Neural crest cell (in vitro differentiated cells): Measurements from ENCODE around the gene B3GAT3. TPM values are rescaled to one million over a fixed set of nuclear protein-coding genes. Genes with fewer than 3 reads are reported as not detected.
"Not testable (repeated sequence)": the region's sequence is repeated elsewhere in the genome, so short reads cannot be mapped to it uniquely, and the experiment has no call there.

Experiments
- DNase-seq: peaks from one replicate; pipeline ENCODE4 v3.0.0; 2021; ENCODE audit warnings: low read depth, mixed read lengths, low spot score
- H3K27ac Mint-ChIP-seq: one replicate; pipeline ENCODE4 v1.8.0; 2021; ENCODE audit warnings: mild to moderate bottlenecking, mixed read lengths; ENCODE audit not compliant: unreplicated experiment
- H3K27me3 Mint-ChIP-seq: 2 replicates; pipeline ENCODE4 v1.8.0; 2021; ENCODE audit warnings: low read depth, mild to moderate bottlenecking, mixed read lengths
- H3K36me3 Mint-ChIP-seq: 2 replicates; pipeline ENCODE4 v1.8.0; 2021; ENCODE audit warnings: low read depth, mild to moderate bottlenecking, mixed read lengths
- H3K4me1 Mint-ChIP-seq: 2 replicates; pipeline ENCODE4 v1.8.0; 2021; ENCODE audit warnings: mixed read lengths
- H3K4me3 Mint-ChIP-seq: one replicate; pipeline ENCODE4 v1.8.0; 2021; ENCODE audit warnings: mild to moderate bottlenecking, mixed read lengths
- H3K9me3 Mint-ChIP-seq: 2 replicates; pipeline ENCODE4 v1.8.0; 2021; ENCODE audit warnings: mixed read lengths
- total RNA-seq: library from RNA; stranded (reverse); gene quantifications from 2 replicates; pipeline ENCODE4 v1.2.1, GENCODE V29; 2021
- TF ChIP-seq, protein P1 (sequence below): fragments of 200-600 bp; sonication (generic); conservative IDR thresholded peaks from 2 replicates; pipeline ENCODE4 v1.5.0; 2021; ENCODE audit warnings: antibody characterized with exemption, mild to moderate bottlenecking

Gene B3GAT3
- total RNA-seq, 1 donor from 2014 or later = 57.4 TPM

GRCh38 chr11:62575156-62575555 is 46.6 kb downstream of the B3GAT3 start:
- H3K4me1 Mint-ChIP-seq = peaks cover 47% of the 10 kb centered on the region
- H3K9me3 Mint-ChIP-seq = no peaks in the 10 kb centered on the region
- peaks cover 21% of the 10 kb centered on the region for H3K36me3 Mint-ChIP-seq
- TF ChIP-seq, protein P1, sequence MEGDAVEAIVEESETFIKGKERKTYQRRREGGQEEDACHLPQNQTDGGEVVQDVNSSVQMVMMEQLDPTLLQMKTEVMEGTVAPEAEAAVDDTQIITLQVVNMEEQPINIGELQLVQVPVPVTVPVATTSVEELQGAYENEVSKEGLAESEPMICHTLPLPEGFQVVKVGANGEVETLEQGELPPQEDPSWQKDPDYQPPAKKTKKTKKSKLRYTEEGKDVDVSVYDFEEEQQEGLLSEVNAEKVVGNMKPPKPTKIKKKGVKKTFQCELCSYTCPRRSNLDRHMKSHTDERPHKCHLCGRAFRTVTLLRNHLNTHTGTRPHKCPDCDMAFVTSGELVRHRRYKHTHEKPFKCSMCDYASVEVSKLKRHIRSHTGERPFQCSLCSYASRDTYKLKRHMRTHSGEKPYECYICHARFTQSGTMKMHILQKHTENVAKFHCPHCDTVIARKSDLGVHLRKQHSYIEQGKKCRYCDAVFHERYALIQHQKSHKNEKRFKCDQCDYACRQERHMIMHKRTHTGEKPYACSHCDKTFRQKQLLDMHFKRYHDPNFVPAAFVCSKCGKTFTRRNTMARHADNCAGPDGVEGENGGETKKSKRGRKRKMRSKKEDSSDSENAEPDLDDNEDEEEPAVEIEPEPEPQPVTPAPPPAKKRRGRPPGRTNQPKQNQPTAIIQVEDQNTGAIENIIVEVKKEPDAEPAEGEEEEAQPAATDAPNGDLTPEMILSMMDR = no peak
- no peak for DNase-seq
- H3K4me3 Mint-ChIP-seq = peak overlapping the region; percentile 99
- H3K27ac Mint-ChIP-seq = peak overlapping the region; percentile 89
- no peaks in the 10 kb centered on the region for H3K27me3 Mint-ChIP-seq

GRCh38 chr11:62574363-62575071 is 47.3 kb downstream of the B3GAT3 start:
- peak overlapping the region; percentile 99 for H3K4me3 Mint-ChIP-seq
- peaks cover 51% of the 10 kb centered on the region for H3K4me1 Mint-ChIP-seq
- TF ChIP-seq, protein P1 = no peak
- H3K36me3 Mint-ChIP-seq = peaks cover 21% of the 10 kb centered on the region
- H3K27ac Mint-ChIP-seq = peak overlapping the region; percentile 92
- H3K27me3 Mint-ChIP-seq = no peaks in the 10 kb centered on the region
- no peaks in the 10 kb centered on the region for H3K9me3 Mint-ChIP-seq
- DNase-seq = no peak

DNA sequence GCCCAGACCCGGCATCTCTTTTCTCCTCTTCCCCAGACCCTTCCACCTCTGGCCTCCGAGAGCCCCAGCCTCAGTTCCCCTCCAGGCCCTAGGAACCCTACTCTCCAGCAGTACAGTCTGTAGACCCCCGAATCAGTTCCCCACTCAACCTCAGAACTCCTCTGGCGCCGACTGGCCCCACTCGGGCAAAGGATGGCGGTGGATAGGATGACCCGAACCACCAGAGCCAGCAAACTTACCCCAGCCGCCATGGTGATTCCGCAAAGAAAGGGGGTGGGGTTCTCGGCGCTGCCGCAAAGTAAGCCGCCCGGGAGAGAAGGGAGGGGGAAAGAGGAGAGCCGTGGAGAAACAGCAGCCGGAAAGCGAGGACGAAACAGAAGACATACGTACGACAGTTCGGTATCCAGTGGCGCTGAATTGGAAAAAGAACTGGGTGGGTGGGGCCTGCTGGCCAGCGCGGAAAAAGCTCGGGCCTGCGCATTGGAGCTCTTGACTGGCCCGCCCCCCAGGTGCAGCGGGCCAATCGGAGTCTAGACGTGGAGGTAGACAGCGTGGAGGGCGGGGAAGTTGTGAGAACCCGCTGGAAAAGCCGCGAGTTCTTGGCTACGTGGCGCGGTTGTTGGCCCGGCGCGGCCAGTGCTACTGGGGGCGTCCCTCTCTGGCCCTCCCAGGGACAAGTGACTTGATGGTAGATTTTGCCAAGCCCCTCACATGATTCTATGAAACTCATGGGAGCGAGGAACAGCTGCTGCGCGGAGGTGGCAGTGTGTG is 48.0 kb downstream of the B3GAT3 start, which contains the start of gene EEF1G:
Gene EEF1G (minus strand): TSS at position 300 of the 771 bp plus-strand sequence. CDS start 49 bp downstream, at position 251.
- Mint-ChIP-seq H3K27me3 (no peaks in the 10 kb centered on the region), H3K4me3 (peak within 1 kb of the TSS; percentile 99), H3K27ac (peak within 1 kb of the TSS; percentile 99), H3K9me3 (no peaks in the 10 kb centered on the region), H3K36me3 (peaks cover 21% of the 10 kb centered on the region), H3K4me1 (peaks cover 53% of the 10 kb centered on the region)
- TF ChIP-seq, protein P1 = no peak
- peak; percentile 93 for DNase-seq

GRCh38 chr11:62573006-62573591 is 48.7 kb downstream of the B3GAT3 start:
- Mint-ChIP-seq H3K4me1 (peaks cover 53% of the 10 kb centered on the region), H3K27me3 (no peaks in the 10 kb centered on the region), H3K27ac (peak overlapping the region; percentile 99), H3K36me3 (peaks cover 21% of the 10 kb centered on the region), H3K9me3 (no peaks in the 10 kb centered on the region), H3K4me3 (peak overlapping the region; percentile 99)
- TF ChIP-seq, protein P1 = no peak
- no peak for DNase-seq

- peak overlapping the region; percentile 22 for H3K27ac Mint-ChIP-seq
- H3K9me3 Mint-ChIP-seq = no peaks in the 10 kb centered on the region
- no peak for DNase-seq
- peaks cover 21% of the 10 kb centered on the region for H3K36me3 Mint-ChIP-seq
- TF ChIP-seq, protein P1 = no peak
- H3K27me3 Mint-ChIP-seq = no peaks in the 10 kb centered on the region
- peak overlapping the region; percentile 99 for H3K4me3 Mint-ChIP-seq
- peaks cover 53% of the 10 kb centered on the region for H3K4me1 Mint-ChIP-seq
Measured at GRCh38 chr11:62572431-62572830, 49.4 kb downstream of the B3GAT3 start.

DNA sequence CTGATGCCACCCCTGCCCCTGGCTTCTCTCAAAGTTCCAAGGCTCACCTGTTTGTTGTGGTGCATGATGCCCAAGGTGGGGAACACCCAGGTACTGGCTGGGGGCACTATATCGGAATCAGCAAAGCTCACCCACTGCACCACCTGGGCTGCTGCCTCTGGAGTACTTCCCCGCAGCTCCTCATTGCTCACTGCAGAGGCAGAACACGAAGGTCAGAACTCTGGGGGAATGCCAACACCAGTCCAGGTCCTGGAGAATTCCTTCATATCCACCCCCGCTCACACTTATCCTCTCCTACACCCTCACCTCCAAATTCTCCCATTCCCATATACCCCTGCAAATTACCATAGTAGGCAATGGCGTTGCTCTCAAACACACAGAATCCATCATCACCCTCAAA is 50.3 kb downstream of the B3GAT3 start:
- peaks cover 59% of the 10 kb centered on the region for H3K4me1 Mint-ChIP-seq
- H3K4me3 Mint-ChIP-seq = peak overlapping the region; percentile 99
- H3K27me3 Mint-ChIP-seq, DNase-seq, H3K27ac Mint-ChIP-seq, H3K9me3 Mint-ChIP-seq: not testable (repeated sequence)
- H3K36me3 Mint-ChIP-seq = peaks cover 24% of the 10 kb centered on the region

DNA sequence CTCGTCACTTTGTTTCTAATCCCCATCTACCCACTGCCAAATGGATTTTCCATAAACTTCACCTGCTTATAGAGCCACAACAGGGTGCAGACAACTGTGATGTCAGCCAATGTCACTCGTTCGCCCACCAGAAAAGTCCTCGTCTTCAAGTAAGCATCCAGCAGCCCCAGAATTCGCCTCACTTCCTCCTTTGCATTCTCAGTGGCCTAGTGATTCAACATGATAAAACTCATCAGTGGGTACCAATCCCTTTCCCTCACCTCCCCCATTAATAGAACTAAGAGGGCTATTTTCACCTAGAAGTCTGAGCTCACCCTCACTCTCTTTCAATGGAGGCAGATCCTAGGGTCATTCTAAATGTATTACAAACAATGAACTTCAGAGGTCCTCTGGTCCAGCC is 50.9 kb downstream of the B3GAT3 start:
- peaks cover 59% of the 10 kb centered on the region for H3K4me1 Mint-ChIP-seq
- not testable (repeated sequence) for H3K27ac Mint-ChIP-seq, H3K9me3 Mint-ChIP-seq, H3K27me3 Mint-ChIP-seq, DNase-seq
- H3K36me3 Mint-ChIP-seq = peaks cover 28% of the 10 kb centered on the region
- peak overlapping the region; percentile 99 for H3K4me3 Mint-ChIP-seq
